GM19239 (cell line): Measurements from ENCODE around the gene PLIN5.
"Not testable (repeated sequence)": the region's sequence is repeated elsewhere in the genome, so short reads cannot be mapped to it uniquely, and the experiment has no call there.

Experiments
- DNase-seq: peaks from one replicate; pipeline ENCODE4 v3.0.0; 2011; ENCODE audit warnings: low spot score; ENCODE audit not compliant: insufficient read length
- FAIRE-seq: peaks from 2 replicates; lab custom pipeline; 2011; peaks lifted over from hg19 to GRCh38; lab: Jason Lieb, UNC

The PLIN5 gene

GRCh38 chr19:4568886-4569285 is 33.9 kb upstream of the PLIN5 start:
- DNase-seq (no peak), FAIRE-seq (no peak)

- DNase-seq (no peak), FAIRE-seq (no peak)
Observed at GRCh38 chr19:4567584-4568071, 32.6 kb upstream of the PLIN5 start.

GRCh38 chr19:4566402-4567051 is 31.5 kb upstream of the PLIN5 start:
- no peak for FAIRE-seq
- no peak for DNase-seq

- not testable (repeated sequence) for FAIRE-seq, DNase-seq
Observed at GRCh38 chr19:4563562-4563961, 28.5 kb upstream of the PLIN5 start.

- FAIRE-seq, DNase-seq: not testable (repeated sequence)
Observed at GRCh38 chr19:4562085-4562484, 27.1 kb upstream of the PLIN5 start.

- no peak for FAIRE-seq
Observed at GRCh38 chr19:4559569-4559968, 24.5 kb upstream of the PLIN5 start, which contains the start of gene SEMA6B. Gene SEMA6B, minus strand, starts transcription at chr19:4559684. Its CDS starts 1,227 bp downstream, at chr19:4558457.

GRCh38 chr19:4557971-4558941 is 23.2 kb upstream of the PLIN5 start:
- FAIRE-seq (no peak), DNase-seq (peak; percentile 69)

More at GRCh38 chr19:4559569-4559968, 24.5 kb upstream of the PLIN5 start, which contains the start of gene SEMA6B:
- DNase-seq, result no peak

GRCh38 chr19:4557144-4557970 is 22.3 kb upstream of the PLIN5 start:
- no peak for FAIRE-seq
- DNase-seq, result no peak

GRCh38 chr19:4556597-4557127 is 21.6 kb upstream of the PLIN5 start:
- DNase-seq, result no peak
- no peak for FAIRE-seq

- no peak for DNase-seq
- FAIRE-seq, result no peak
Observed at GRCh38 chr19:4555657-4556561, 20.9 kb upstream of the PLIN5 start.

- DNase-seq, result no peak
- FAIRE-seq, result no peak
Observed at GRCh38 chr19:4554717-4555116, 19.7 kb upstream of the PLIN5 start.

GRCh38 chr19:4553775-4554174 is 18.8 kb upstream of the PLIN5 start:
- FAIRE-seq (no peak), DNase-seq (no peak)

GRCh38 chr19:4553092-4553695 is 18.2 kb upstream of the PLIN5 start:
- DNase-seq (no peak), FAIRE-seq (no peak)

GRCh38 chr19:4552525-4552819 is 17.4 kb upstream of the PLIN5 start:
- FAIRE-seq, result no peak
- DNase-seq, result no peak

GRCh38 chr19:4550479-4551050 is 15.5 kb upstream of the PLIN5 start:
- FAIRE-seq (no peak), DNase-seq (no peak)

GRCh38 chr19:4550018-4550417 is 15.0 kb upstream of the PLIN5 start:
- FAIRE-seq, result no peak
- DNase-seq, result no peak

- DNase-seq (no peak), FAIRE-seq (no peak)
Observed at GRCh38 chr19:4548238-4548584, 13.2 kb upstream of the PLIN5 start.
